Panc1 (cell line): Measurements from ENCODE around the gene GPR25. TPM values are rescaled to one million over a fixed set of nuclear protein-coding genes. Genes with fewer than 3 reads are reported as not detected.

Experiments used
- ATAC-seq: fragments of 200-7000 bp; cut with Tn5 transposase; 2 replicates; pipeline ENCODE4 v1.9.1; 2020; ENCODE audit warnings: mild to moderate bottlenecking, moderate library complexity
- BruUV-seq: library from RNA; stranded (reverse); fragments of 400-500 nt; replicated peaks from 2 replicates; lab custom pipeline; 2021; lab: Mats Ljungman, UMichigan
- CTCF ChIA-PET: fragments of 300-600 bp; sonication (Branson Sonifier 250); formaldehyde crosslinking; loops from one replicate; lab custom pipeline; 2022; ENCODE audit warnings: antibody characterized with exemption; lab: Charles Lee
- POLR2A ChIA-PET: fragments of 300-600 bp; sonication (Branson Sonifier 250); formaldehyde crosslinking; loops from one replicate; lab custom pipeline; 2022; ENCODE audit warnings: antibody characterized with exemption; lab: Charles Lee
- DNase-seq: peaks from one replicate; pipeline ENCODE4 v3.0.0-alpha.2; 2010; ENCODE audit warnings: low read depth, low spot score
- H3K27ac ChIP-seq: 2 replicates; pipeline ENCODE4 v1.5.1; 2011; ENCODE audit warnings: mild to moderate bottlenecking, low read length, inconsistent platforms
- H3K27me3 ChIP-seq: fragments of 200-500 bp; sonication (Bioruptor generic); 2 replicates; pipeline ENCODE4 v1.6.0; 2014; ENCODE audit warnings: low read length, inconsistent platforms; ENCODE audit not compliant: control insufficient read depth, insufficient read depth
- H3K36me3 ChIP-seq: fragments of 200-500 bp; sonication (Bioruptor generic); 2 replicates; pipeline ENCODE4 v1.5.1; 2014; ENCODE audit warnings: inconsistent platforms, mild to moderate bottlenecking, low read length, moderate library complexity; ENCODE audit not compliant: control insufficient read depth, insufficient read depth
- H3K4me1 ChIP-seq: 2 replicates; pipeline ENCODE4 v1.5.1; 2011; ENCODE audit warnings: inconsistent platforms, mild to moderate bottlenecking, low read length, moderate library complexity; ENCODE audit not compliant: control insufficient read depth, insufficient read depth
- H3K4me3 ChIP-seq, 2 experiments: 2 replicates each; pipeline ENCODE4 v1.5.1; 2011 to 2012; ENCODE audit warnings: low read depth in 2 of 2, low read length in 2 of 2, mild to moderate bottlenecking in 2 of 2, inconsistent platforms in 1 of 2, moderate library complexity in 1 of 2
- H3K9me3 ChIP-seq: fragments of 200-500 bp; sonication (Bioruptor generic); 2 replicates; pipeline ENCODE4 v1.5.1; 2014; ENCODE audit warnings: low read depth, mild to moderate bottlenecking, inconsistent platforms, low read length, moderate library complexity; ENCODE audit not compliant: control insufficient read depth, insufficient read depth
- POLR2AphosphoS5 ChIP-seq: IDR thresholded peaks from 2 replicates; pipeline ENCODE4 v1.6.1; 2012; ENCODE audit warnings: mild to moderate bottlenecking, low read depth, low read length, moderate library complexity
- SIN3A ChIP-seq: IDR thresholded peaks from 2 replicates; pipeline ENCODE4 v1.6.1; 2012; ENCODE audit warnings: low read depth, mild to moderate bottlenecking, low read length, moderate library complexity, borderline replicate concordance; ENCODE audit not compliant: insufficient read depth
- TCF7L2 ChIP-seq: IDR thresholded peaks from 2 replicates; pipeline ENCODE4 v1.6.1; 2011; ENCODE audit warnings: mild to moderate bottlenecking, low read depth, low read length, inconsistent platforms
- in situ Hi-C: cut with HindIII; loops from 2 replicates; pipeline ENCODE4 v1.10.0; 2016; ENCODE audit warnings: low sequenced_read_pairs, low pct_unique_long_range_greater_than_20kb
- intact Hi-C: fragments of 100-400 bp; cut with micrococcal nuclease; formaldehyde crosslinking; loops from one replicate; pipeline ENCODE4 v1.10.0; 2022; ENCODE audit not compliant: unreplicated experiment
- total RNA-seq: library from RNA; stranded (reverse); gene quantifications from one replicate; pipeline ENCODE4 v1.2.1, GENCODE V29; 2021; ENCODE audit not compliant: unreplicated experiment
- TF ChIP-seq, protein P1 (sequence below): fragments of 450-650 bp; IDR thresholded peaks from 2 replicates; pipeline ENCODE4 v1.5.1; 2017; ENCODE audit warnings: mild to moderate bottlenecking
- TF ChIP-seq, protein P2 (sequence below), 2 experiments: IDR thresholded peaks; 2 replicates each; pipeline ENCODE4 v1.6.1; 2011 to 2012; ENCODE audit warnings: low read depth in 2 of 2, control low read depth in 1 of 2, low read length in 1 of 2, mild to moderate bottlenecking in 1 of 2, moderate library complexity in 1 of 2; ENCODE audit not compliant: insufficient read depth in 1 of 2

Gene GPR25
- total RNA-seq, 1 experiment from 2014 or later, result not detected

DNA sequence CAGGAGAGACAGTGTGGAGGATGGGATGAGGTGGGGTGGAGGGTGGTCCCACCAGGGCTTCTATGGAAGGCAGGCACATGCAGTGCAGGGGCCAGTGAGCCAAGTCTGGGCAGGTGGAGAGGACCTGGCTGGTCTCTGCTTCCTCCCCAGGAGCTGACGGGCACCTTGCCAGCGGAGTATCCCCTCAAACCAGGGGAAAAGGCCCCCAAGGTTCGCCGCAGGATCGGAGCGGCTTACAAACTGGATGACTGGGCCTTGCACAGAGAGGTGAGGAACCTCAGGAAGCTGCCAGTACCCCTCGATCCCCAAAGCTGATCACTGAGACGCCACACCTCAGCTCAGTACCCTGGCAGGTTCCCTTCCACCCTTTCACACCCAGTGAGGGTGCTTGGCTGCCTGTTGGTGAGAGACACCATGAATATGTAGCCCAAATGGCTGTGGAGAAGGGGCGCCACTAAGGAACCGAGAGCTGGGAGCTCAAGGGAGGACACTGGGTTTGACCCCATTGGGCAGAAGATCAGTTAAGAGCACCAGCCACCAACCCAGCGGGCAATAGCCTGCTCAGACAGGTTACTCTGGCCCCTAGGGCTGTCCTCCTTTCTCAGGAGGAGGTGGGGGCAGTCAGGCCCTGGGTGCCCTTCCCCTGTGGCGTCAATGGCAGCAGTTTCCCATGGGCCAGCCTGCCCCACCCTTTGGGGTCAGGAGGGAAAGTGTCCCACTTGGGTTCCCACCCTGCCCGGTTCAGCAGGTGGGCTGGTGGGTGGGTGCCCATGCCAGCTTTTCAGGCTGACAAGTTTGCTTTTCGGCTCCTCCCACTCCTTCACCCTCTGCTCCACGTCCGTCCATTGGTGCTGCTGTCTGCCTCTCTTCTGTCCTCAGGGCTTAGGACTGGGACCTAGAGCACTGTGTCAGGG lies 27.4 kb downstream of the GPR25 start:
- H3K4me1 ChIP-seq, result peaks cover 6% of the 10 kb centered on the region
- ChIA-PET CTCF (no interaction called here), POLR2A (no interaction called here)
- H3K4me3 ChIP-seq, result no peak overlapping the region
- no peak overlapping the region for H3K27ac ChIP-seq
- DNase-seq (no peak), ATAC-seq (no peak)
- TF ChIP-seq, protein P1, sequence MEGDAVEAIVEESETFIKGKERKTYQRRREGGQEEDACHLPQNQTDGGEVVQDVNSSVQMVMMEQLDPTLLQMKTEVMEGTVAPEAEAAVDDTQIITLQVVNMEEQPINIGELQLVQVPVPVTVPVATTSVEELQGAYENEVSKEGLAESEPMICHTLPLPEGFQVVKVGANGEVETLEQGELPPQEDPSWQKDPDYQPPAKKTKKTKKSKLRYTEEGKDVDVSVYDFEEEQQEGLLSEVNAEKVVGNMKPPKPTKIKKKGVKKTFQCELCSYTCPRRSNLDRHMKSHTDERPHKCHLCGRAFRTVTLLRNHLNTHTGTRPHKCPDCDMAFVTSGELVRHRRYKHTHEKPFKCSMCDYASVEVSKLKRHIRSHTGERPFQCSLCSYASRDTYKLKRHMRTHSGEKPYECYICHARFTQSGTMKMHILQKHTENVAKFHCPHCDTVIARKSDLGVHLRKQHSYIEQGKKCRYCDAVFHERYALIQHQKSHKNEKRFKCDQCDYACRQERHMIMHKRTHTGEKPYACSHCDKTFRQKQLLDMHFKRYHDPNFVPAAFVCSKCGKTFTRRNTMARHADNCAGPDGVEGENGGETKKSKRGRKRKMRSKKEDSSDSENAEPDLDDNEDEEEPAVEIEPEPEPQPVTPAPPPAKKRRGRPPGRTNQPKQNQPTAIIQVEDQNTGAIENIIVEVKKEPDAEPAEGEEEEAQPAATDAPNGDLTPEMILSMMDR, result no peak
- TF ChIP-seq SIN3A, result no peak
- no peak for TF ChIP-seq POLR2AphosphoS5
- no peak for TF ChIP-seq TCF7L2
- TF ChIP-seq, protein P2, sequence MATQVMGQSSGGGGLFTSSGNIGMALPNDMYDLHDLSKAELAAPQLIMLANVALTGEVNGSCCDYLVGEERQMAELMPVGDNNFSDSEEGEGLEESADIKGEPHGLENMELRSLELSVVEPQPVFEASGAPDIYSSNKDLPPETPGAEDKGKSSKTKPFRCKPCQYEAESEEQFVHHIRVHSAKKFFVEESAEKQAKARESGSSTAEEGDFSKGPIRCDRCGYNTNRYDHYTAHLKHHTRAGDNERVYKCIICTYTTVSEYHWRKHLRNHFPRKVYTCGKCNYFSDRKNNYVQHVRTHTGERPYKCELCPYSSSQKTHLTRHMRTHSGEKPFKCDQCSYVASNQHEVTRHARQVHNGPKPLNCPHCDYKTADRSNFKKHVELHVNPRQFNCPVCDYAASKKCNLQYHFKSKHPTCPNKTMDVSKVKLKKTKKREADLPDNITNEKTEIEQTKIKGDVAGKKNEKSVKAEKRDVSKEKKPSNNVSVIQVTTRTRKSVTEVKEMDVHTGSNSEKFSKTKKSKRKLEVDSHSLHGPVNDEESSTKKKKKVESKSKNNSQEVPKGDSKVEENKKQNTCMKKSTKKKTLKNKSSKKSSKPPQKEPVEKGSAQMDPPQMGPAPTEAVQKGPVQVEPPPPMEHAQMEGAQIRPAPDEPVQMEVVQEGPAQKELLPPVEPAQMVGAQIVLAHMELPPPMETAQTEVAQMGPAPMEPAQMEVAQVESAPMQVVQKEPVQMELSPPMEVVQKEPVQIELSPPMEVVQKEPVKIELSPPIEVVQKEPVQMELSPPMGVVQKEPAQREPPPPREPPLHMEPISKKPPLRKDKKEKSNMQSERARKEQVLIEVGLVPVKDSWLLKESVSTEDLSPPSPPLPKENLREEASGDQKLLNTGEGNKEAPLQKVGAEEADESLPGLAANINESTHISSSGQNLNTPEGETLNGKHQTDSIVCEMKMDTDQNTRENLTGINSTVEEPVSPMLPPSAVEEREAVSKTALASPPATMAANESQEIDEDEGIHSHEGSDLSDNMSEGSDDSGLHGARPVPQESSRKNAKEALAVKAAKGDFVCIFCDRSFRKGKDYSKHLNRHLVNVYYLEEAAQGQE (IDR thresholded peaks at IDR 0.05; ENCODE audit: insufficient read depth in 1 of 2, low read depth in 2 of 2, low read length in 1 of 2), result no peak
- H3K9me3 ChIP-seq, result no peaks in the 10 kb centered on the region
- no peaks in the 10 kb centered on the region for H3K27me3 ChIP-seq
- no TSS peak for BruUV-seq
- in situ Hi-C loops (no loop called here), intact Hi-C loops (no loop called here)
- H3K36me3 ChIP-seq, result no peaks in the 10 kb centered on the region

DNA sequence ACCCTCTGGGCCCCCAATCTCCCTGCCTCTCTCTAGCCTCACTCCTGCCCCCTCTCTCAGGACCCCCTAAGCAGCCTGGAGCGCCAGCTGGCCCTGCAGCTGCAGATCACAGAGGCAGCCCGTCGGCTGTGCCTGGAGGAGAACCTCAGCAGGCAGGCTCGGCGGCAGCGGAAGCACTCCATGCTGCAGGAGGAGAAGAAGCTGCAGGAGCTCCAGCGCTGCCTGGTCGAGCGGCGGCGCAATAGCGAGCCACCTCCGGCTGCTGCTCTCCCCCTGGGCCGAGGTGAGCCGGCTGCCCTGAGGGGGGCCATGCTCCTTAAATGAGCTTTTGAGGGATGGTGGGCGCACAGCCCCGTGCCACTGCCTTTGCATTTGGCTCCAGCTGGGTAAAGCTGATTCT lies 28.1 kb downstream of the GPR25 start:
- in situ Hi-C loops (no loop called here), intact Hi-C loops (no loop called here)
- Histone ChIP-seq H3K27ac (no peak overlapping the region), H3K4me3 (no peak overlapping the region), H3K36me3 (no peaks in the 10 kb centered on the region), H3K4me1 (peaks cover 6% of the 10 kb centered on the region; the same call in 1 of the 2 replicates), H3K27me3 (no peaks in the 10 kb centered on the region), H3K9me3 (no peaks in the 10 kb centered on the region)
- BruUV-seq, result no TSS peak
- TF ChIP-seq SIN3A, result no peak
- TF ChIP-seq TCF7L2, result no peak
- TF ChIP-seq, protein P2 (IDR thresholded peaks at IDR 0.05; ENCODE audit: insufficient read depth in 1 of 2, low read depth in 2 of 2, low read length in 1 of 2), result no peak
- TF ChIP-seq, protein P1, result no peak
- TF ChIP-seq POLR2AphosphoS5, result no peak
- POLR2A ChIA-PET, result interaction anchor here (0.5 kb wide), 1 partner anchor 81 kb away, joined by 5 read pairs; no protein-coding TSS in a partner anchor
- ATAC-seq, result no peak
- CTCF ChIA-PET, result no interaction called here
- no peak for DNase-seq
